ENCODE measurements around the gene PGBD5. TPM values are rescaled to one million over a fixed set of nuclear protein-coding genes. Genes with fewer than 3 reads are reported as not detected.

Gene PGBD5
- total RNA-seq, 6 experiments from 2014 or later: 0.05 TPM; not detected in 5

DNA sequence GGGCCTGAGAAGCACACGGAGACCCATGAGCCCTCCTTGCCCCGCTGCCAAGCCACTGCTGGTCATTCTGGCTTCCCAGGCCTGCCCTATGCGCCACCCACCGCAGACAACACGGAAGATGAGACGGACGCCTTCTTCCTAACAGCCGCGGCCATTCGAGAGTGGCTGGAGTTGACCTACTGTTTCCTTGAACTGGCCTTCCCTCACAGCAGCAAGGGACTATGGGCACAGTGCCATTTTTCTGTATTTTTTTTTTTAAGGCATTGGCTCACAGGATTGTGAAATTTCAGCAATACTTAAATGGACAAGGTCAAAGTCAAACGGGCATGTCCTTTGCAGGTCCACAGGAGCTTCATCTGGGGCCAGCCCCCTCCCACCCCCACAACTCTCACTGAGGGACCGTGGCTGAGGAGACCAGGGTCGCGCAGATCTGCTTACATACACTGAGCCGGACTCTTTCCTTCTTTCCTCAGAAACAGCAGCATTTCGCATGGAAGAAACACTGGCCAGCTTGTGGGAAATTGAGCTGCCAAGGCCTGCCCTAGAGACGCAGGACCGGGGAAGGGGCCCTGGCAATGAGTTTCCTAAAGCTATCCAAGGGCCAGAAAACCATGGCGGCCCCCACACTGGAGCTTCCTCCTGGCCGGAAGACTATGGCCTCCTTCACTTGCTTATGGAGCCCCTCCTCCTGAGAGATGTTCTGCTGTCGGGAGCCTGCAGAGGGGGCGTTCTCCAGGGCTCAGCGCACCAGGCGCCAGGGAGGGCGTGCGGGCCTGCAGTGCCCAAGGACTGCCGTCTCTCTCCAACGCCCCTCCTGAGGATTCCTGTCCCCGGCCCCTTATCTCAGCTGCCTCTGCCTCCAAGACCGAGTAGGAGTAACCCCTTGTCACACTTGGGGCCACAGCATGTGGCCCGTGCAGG lies 98.9 kb downstream of the PGBD5 start:
- DNase-seq: no peak
- H3K9me3 Mint-ChIP-seq: peaks cover 4% of the 10 kb centered on the region; the same call in 1 of the 2 replicates

DNA sequence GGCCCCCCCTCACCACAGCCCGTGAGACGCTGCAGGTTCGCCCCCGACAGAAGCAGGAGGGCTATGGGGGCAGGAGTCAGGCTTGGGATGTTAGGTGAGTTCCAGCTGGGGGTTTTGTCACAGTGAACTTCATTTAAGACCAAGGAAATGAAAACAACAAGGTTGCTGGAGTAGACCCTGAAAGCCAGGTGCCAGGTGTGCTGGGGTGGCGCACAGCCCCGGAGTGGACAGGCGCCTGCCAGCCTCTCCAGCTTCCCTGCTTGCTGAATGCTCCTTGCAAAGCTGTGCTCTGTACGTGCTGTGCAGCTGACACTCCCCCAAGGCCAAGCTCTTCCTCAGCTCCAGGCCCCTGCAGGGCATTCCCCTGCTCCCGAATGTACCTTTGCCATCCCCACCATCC lies 102.4 kb downstream of the PGBD5 start:
- no peak overlapping the region for H3K4me3 Mint-ChIP-seq
- no peak for DNase-seq
- no peaks in the 10 kb centered on the region; the same call in 1 of the 2 replicates for H3K9me3 Mint-ChIP-seq
- no peaks in the 10 kb centered on the region for H3K36me3 Mint-ChIP-seq (ENCODE audit: low read depth)
- peaks cover 9% of the 10 kb centered on the region for H3K27me3 Mint-ChIP-seq (ENCODE audit: insufficient read depth)
- TF ChIP-seq, protein P1, sequence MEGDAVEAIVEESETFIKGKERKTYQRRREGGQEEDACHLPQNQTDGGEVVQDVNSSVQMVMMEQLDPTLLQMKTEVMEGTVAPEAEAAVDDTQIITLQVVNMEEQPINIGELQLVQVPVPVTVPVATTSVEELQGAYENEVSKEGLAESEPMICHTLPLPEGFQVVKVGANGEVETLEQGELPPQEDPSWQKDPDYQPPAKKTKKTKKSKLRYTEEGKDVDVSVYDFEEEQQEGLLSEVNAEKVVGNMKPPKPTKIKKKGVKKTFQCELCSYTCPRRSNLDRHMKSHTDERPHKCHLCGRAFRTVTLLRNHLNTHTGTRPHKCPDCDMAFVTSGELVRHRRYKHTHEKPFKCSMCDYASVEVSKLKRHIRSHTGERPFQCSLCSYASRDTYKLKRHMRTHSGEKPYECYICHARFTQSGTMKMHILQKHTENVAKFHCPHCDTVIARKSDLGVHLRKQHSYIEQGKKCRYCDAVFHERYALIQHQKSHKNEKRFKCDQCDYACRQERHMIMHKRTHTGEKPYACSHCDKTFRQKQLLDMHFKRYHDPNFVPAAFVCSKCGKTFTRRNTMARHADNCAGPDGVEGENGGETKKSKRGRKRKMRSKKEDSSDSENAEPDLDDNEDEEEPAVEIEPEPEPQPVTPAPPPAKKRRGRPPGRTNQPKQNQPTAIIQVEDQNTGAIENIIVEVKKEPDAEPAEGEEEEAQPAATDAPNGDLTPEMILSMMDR (IDR thresholded peaks at IDR 0.05): no peak
- peaks cover 10% of the 10 kb centered on the region; the same call in 1 of the 2 replicates for H3K4me1 Mint-ChIP-seq (ENCODE audit: low read depth)
- H3K27ac Mint-ChIP-seq: no peak overlapping the region

More for the DNA sequence above, 98.9 kb downstream of the PGBD5 start:
- Mint-ChIP-seq H3K4me1 (ENCODE audit: low read depth) (peaks cover 11% of the 10 kb centered on the region; the same call in 1 of the 2 replicates), H3K27me3 (ENCODE audit: insufficient read depth) (peaks cover 5% of the 10 kb centered on the region), H3K27ac (no peak overlapping the region), H3K36me3 (ENCODE audit: low read depth) (no peaks in the 10 kb centered on the region), H3K4me3 (no peak overlapping the region)
- TF ChIP-seq, protein P1 (IDR thresholded peaks at IDR 0.05): no peak

DNA sequence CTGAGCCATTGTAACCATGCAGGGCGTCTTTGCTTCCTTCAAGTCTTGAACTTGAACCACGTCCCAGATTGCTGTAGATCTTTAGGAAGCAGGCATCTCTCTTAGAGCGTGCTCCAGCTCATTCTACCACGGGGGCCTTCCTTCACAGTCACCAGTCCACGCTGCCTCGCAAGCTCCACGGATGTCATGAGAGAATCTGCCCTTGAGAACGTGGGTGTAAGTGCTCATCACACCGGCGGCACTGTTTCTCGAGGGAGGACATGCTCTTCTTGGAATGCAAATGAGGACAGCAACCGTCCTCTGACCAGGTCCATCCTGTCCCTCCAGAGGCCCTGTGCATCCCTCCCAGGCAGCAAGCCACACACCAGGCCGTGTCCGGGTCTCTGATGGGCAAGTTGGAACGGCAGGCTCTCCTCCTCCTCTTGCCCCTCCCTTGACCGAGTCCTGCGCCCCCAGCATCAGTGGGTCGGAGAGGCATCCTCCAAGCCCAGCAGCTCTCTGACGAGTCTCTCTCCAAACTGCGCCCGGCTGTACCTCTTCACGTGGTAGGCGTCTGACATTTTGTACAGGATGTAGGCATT lies 103.1 kb downstream of the PGBD5 start:
- Mint-ChIP-seq H3K4me1 (ENCODE audit: low read depth) (peaks cover 3% of the 10 kb centered on the region; the same call in 1 of the 2 replicates), H3K27ac (no peak overlapping the region), H3K27me3 (ENCODE audit: insufficient read depth) (peaks cover 11% of the 10 kb centered on the region), H3K9me3 (no peaks in the 10 kb centered on the region; the same call in 1 of the 2 replicates), H3K4me3 (no peak overlapping the region), H3K36me3 (ENCODE audit: low read depth) (no peaks in the 10 kb centered on the region)
- no peak for DNase-seq
- TF ChIP-seq, protein P1 (IDR thresholded peaks at IDR 0.05): no peak

DNA sequence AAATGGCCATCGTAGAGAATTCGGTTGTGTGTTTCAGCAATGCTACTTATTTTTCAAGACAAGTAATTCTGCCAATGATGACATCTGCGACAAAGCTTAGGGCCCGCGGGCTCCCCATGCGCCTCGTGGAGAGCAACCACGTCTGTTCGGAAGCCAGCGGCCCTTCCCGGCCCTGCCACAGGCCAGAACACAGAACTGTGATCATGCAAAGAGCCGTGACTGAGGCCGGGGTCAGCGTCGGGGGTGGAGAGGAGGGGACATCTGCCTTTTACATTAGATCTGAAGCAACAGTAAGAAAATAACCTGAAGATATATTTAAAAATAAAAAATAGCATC lies 103.7 kb downstream of the PGBD5 start:
- H3K4me1 Mint-ChIP-seq (ENCODE audit: low read depth): no peaks in the 10 kb centered on the region
- H3K27ac Mint-ChIP-seq: no peak overlapping the region
- H3K27me3 Mint-ChIP-seq (ENCODE audit: insufficient read depth): peaks cover 11% of the 10 kb centered on the region
- H3K4me3 Mint-ChIP-seq: no peak overlapping the region
- no peaks in the 10 kb centered on the region; the same call in 1 of the 2 replicates for H3K9me3 Mint-ChIP-seq
- TF ChIP-seq, protein P1 (IDR thresholded peaks at IDR 0.05): no peak
- no peaks in the 10 kb centered on the region for H3K36me3 Mint-ChIP-seq (ENCODE audit: low read depth)
- DNase-seq: no peak

DNA sequence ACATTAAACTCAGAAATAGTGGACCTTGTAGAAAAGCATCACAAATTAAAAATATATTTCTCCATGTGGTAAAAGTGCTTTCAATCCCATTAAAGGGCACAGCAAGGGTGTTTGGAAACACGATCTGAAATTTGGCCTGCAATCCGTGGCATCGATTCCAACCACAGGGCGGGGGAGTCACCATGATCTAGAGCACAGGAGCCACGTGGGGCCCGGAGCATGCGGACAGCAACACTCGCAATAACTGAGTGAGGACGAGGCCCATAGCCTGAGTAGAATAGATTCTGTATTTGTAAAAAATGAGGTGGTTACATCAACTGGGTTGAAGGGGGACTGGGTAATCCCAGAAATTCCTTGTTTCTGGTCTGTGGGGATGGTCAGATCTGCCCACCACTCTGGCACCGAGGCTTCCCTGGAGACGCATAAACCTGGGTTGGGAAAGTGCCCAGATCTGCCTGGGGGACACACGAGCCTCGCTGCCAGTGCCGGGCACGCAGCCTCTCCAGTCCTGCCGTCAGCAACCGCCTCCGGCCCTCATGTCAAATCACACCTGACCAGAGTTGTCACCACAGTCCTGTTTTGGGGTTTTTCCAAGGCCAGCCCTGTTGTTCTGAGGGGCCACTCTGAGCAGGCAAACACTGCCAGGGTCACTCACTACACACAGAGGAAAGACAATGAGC lies 104.3 kb downstream of the PGBD5 start:
- Mint-ChIP-seq H3K36me3 (ENCODE audit: low read depth) (no peaks in the 10 kb centered on the region), H3K4me3 (no peak overlapping the region), H3K27ac (no peak overlapping the region), H3K27me3 (ENCODE audit: insufficient read depth) (peaks cover 11% of the 10 kb centered on the region), H3K4me1 (ENCODE audit: low read depth) (no peaks in the 10 kb centered on the region), H3K9me3 (no peaks in the 10 kb centered on the region; the same call in 1 of the 2 replicates)
- TF ChIP-seq, protein P1 (IDR thresholded peaks at IDR 0.05): no peak
- no peak for DNase-seq
